ENCODE data around the gene ARID3A. TPM values are rescaled to one million over a fixed set of nuclear protein-coding genes. Genes with fewer than 3 reads are reported as not detected.

Gene ARID3A
- total and polyA plus RNA-seq, 2 experiments from 2014 or later = 2.8 to 8.5 TPM

DNA sequence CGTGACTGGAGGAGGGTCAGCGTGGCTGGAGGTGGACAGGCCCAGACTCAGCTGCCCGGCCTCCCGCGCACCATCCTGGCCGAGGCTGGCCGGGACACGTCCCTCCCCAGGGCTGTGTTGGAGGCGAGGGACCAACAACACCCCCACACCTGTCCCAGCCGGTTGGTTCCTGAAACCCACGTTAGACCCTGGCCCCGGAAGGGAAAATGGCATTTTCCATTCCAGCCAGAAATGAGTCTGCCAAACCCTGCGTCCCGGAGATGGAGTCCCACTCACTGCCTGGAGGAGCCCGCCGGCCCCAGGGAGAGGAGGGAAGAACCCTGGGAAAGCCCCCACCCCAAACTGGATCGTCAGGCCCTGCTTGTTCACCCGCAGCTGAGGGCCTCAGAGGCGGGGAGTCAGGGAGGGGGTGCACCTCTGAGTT, 53.5 kb downstream of the ARID3A start:
- in situ Hi-C loops (cut with MboI) = no loop called here

GRCh38 chr19:980133-980998, 54.5 kb downstream of the ARID3A start:
- H3K9ac ChIP-seq = no peak overlapping the region

More for the DNA sequence above, 53.5 kb downstream of the ARID3A start:
- Histone ChIP-seq H3K4me3 (no peak overlapping the region), H3K9ac (no peak overlapping the region), H3K27ac (no peak overlapping the region), H3K27me3 (replicated peaks; ENCODE audit: insufficient read depth) (no peaks in the 10 kb centered on the region), H3F3A (ENCODE audit: insufficient read depth) (peaks cover 6% of the 10 kb centered on the region), H4K20me1 (ENCODE audit: insufficient read depth) (no peaks in the 10 kb centered on the region), H3K9me2 (ENCODE audit: insufficient read depth) (no peaks in the 10 kb centered on the region), H3K9me3 (ENCODE audit: low read depth) (no peaks in the 10 kb centered on the region), H3K79me2 (ENCODE audit: insufficient read depth) (peaks cover 6% of the 10 kb centered on the region), H3K4me2 (ENCODE audit: unreplicated experiment) (no peak overlapping the region), H3K4me1 (ENCODE audit: insufficient read depth) (peaks cover 8% of the 10 kb centered on the region; the same call in 1 of the 2 replicates), H3K36me3 (ENCODE audit: low read depth) (no peaks in the 10 kb centered on the region), H2AFZ (no peak overlapping the region)
- TF ChIP-seq EZH2phosphoT487 (IDR thresholded peaks at IDR 0.05; ENCODE audit: insufficient read depth, low read depth) = no peak
- no peak for TF ChIP-seq EZH2 (IDR thresholded peaks at IDR 0.05; ENCODE audit: insufficient read depth, poor library complexity, severe bottlenecking)
- 60 to 61% methylated on average over 16 to 19 of the region's 19 CpGs for WGBS, 2 experiments (ENCODE audit: low coverage in 1 of 2, low lambda C conversion rate in 2 of 2, missing lambda C conversion rate in 2 of 2)
- DNase-seq = no peak

DNA sequence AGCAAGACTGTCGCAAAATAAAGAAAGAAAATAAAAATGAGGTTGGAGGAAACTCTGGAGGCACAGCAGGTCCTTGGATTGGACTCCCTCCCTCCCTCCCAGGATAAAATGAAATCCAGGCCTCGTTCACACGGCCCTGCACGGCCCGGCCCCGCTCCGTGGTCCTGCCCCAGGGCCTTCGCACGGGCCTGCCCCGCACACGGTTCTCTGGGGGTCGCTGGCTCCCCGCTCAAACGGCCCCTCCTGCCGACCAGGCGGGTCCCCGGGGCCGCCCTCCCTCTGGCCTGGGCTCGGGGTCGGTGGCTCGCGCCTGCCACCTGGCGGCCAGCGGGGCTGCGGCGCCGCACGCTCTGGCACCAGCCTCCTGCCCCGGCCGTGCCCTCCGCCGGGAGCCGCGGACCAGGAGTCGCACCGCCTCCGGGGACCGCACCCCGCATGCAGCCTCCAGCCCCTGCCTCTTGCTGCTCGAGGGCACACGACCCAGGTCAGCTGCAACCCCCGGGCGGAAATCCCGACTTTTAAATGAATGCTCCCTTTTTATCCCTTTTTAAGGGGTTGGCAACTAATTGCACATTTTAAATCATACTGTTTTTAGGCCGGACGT, 56.8 kb downstream of the ARID3A start:
- DNase-seq = peak; percentile 80
- 1 to 2% methylated on average over 34 to 40 of the region's 46 CpGs for WGBS, 2 experiments (ENCODE audit: low coverage in 1 of 2, low lambda C conversion rate in 2 of 2, missing lambda C conversion rate in 2 of 2)
- TF ChIP-seq EZH2 (IDR thresholded peaks at IDR 0.05; ENCODE audit: insufficient read depth, poor library complexity, severe bottlenecking) = no peak
- no peak for TF ChIP-seq EZH2phosphoT487 (IDR thresholded peaks at IDR 0.05; ENCODE audit: insufficient read depth, low read depth)
- Histone ChIP-seq H4K20me1 (ENCODE audit: insufficient read depth) (no peaks in the 10 kb centered on the region), H3K9ac (peak overlapping the region; percentile 28; the same call in 1 of the 2 replicates), H3F3A (ENCODE audit: insufficient read depth) (peaks cover 6% of the 10 kb centered on the region), H2AFZ (peak overlapping the region; percentile 97), H3K9me3 (ENCODE audit: low read depth) (no peaks in the 10 kb centered on the region), H3K4me2 (ENCODE audit: unreplicated experiment) (peak overlapping the region; percentile 78), H3K79me2 (ENCODE audit: insufficient read depth) (peaks cover 25% of the 10 kb centered on the region), H3K36me3 (ENCODE audit: low read depth) (no peaks in the 10 kb centered on the region), H3K27ac (0 out of 2 replicates have a peak overlapping the region, but pooled peaks have one; percentile 81), H3K9me2 (ENCODE audit: insufficient read depth) (no peaks in the 10 kb centered on the region), H3K27me3 (replicated peaks; ENCODE audit: insufficient read depth) (no peaks in the 10 kb centered on the region), H3K4me3 (peak overlapping the region; percentile 65), H3K4me1 (ENCODE audit: insufficient read depth) (peaks cover 11% of the 10 kb centered on the region; the same call in 1 of the 2 replicates)
- in situ Hi-C loops (cut with MboI) = loop anchor here (10.0 kb wide), 1 partner anchor 208 kb away; no protein-coding TSS in a partner anchor

More at GRCh38 chr19:980133-980998, 54.5 kb downstream of the ARID3A start:
- no peak overlapping the region for H3K4me3 ChIP-seq
- H3K9me3 ChIP-seq (ENCODE audit: low read depth) = no peaks in the 10 kb centered on the region
- H4K20me1 ChIP-seq (ENCODE audit: insufficient read depth) = no peaks in the 10 kb centered on the region
- 23 to 40% methylated on average over 25 to 31 of the region's 32 CpGs for WGBS, 2 experiments (ENCODE audit: low coverage in 1 of 2, low lambda C conversion rate in 2 of 2, missing lambda C conversion rate in 2 of 2)
- DNase-seq = no peak
- H3K79me2 ChIP-seq (ENCODE audit: insufficient read depth) = peaks cover 17% of the 10 kb centered on the region
- H3K27me3 ChIP-seq (replicated peaks; ENCODE audit: insufficient read depth) = no peaks in the 10 kb centered on the region
- H2AFZ ChIP-seq = no peak overlapping the region
- H3K4me1 ChIP-seq (ENCODE audit: insufficient read depth) = peaks cover 11% of the 10 kb centered on the region; the same call in 1 of the 2 replicates
- H3K9me2 ChIP-seq (ENCODE audit: insufficient read depth) = no peaks in the 10 kb centered on the region
- H3K36me3 ChIP-seq (ENCODE audit: low read depth) = no peaks in the 10 kb centered on the region
- in situ Hi-C loops (cut with MboI) = loop anchor here (10.0 kb wide), 1 partner anchor 206 kb away; no protein-coding TSS in a partner anchor
- TF ChIP-seq EZH2 (IDR thresholded peaks at IDR 0.05; ENCODE audit: insufficient read depth, poor library complexity, severe bottlenecking) (no peak), EZH2phosphoT487 (IDR thresholded peaks at IDR 0.05; ENCODE audit: insufficient read depth, low read depth) (no peak)
- peaks cover 6% of the 10 kb centered on the region for H3F3A ChIP-seq (ENCODE audit: insufficient read depth)
- H3K4me2 ChIP-seq (ENCODE audit: unreplicated experiment) = no peak overlapping the region
- no peak overlapping the region for H3K27ac ChIP-seq
